GM21737 (cell line): ENCODE measurements around the gene MINDY3.
"Not testable (repeated sequence)": the region's sequence is repeated elsewhere in the genome, so short reads cannot be mapped to it uniquely, and the experiment has no call there.

ENCODE experiments used
- ATAC-seq: cut with Tn5 transposase; IDR thresholded peaks from one replicate; pipeline ENCODE4 v1.9.1; 2021; ENCODE audit warnings: mild to moderate bottlenecking, moderate library complexity; ENCODE audit not compliant: unreplicated experiment

MINDY3 gene

GRCh38 chr10:15781381-15781960 lies 78.8 kb downstream of the MINDY3 start:
- ATAC-seq, result no peak

- no peak for ATAC-seq
These were observed 79.8 kb downstream of the MINDY3 start for GRCh38 chr10:15780353-15781135.

- ATAC-seq, result no peak
These were observed 84.8 kb downstream of the MINDY3 start for GRCh38 chr10:15775513-15775912.

GRCh38 chr10:15774534-15774933 lies 85.8 kb downstream of the MINDY3 start:
- ATAC-seq, result not testable (repeated sequence)

GRCh38 chr10:15764892-15765454 lies 95.3 kb downstream of the MINDY3 start:
- no peak for ATAC-seq

GRCh38 chr10:15763006-15763405 lies 97.3 kb downstream of the MINDY3 start:
- no peak for ATAC-seq

GRCh38 chr10:15762239-15762638 lies 98.1 kb downstream of the MINDY3 start:
- ATAC-seq, result not testable (repeated sequence)

GRCh38 chr10:15761224-15761623 lies 99.1 kb downstream of the MINDY3 start:
- not testable (repeated sequence) for ATAC-seq

- ATAC-seq, result no peak
These were observed 99.6 kb downstream of the MINDY3 start for GRCh38 chr10:15760681-15761080.

- ATAC-seq, result no peak
These were observed 101.0 kb downstream of the MINDY3 start for GRCh38 chr10:15759265-15759664.

- ATAC-seq, result no peak
These were observed 101.7 kb downstream of the MINDY3 start for GRCh38 chr10:15758618-15759017.

- no peak for ATAC-seq
These were observed 105.4 kb downstream of the MINDY3 start for GRCh38 chr10:15754937-15755336.

GRCh38 chr10:15751046-15751445 lies 109.3 kb downstream of the MINDY3 start:
- ATAC-seq, result no peak

- ATAC-seq, result no peak
These were observed 112.2 kb downstream of the MINDY3 start for GRCh38 chr10:15748126-15748525.

- no peak for ATAC-seq
These were observed 112.7 kb downstream of the MINDY3 start for GRCh38 chr10:15747632-15748031.

- ATAC-seq, result no peak
These were observed 114.6 kb downstream of the MINDY3 start for GRCh38 chr10:15745751-15746150.

- no peak for ATAC-seq
These were observed 116.0 kb downstream of the MINDY3 start for GRCh38 chr10:15744217-15744865.

GRCh38 chr10:15743443-15743842 lies 116.9 kb downstream of the MINDY3 start:
- no peak for ATAC-seq

- no peak for ATAC-seq
These were observed 117.5 kb downstream of the MINDY3 start for GRCh38 chr10:15742836-15743235.

GRCh38 chr10:15742102-15742501 lies 118.2 kb downstream of the MINDY3 start:
- no peak for ATAC-seq

- no peak for ATAC-seq
These were observed 118.7 kb downstream of the MINDY3 start for GRCh38 chr10:15741581-15741980.

GRCh38 chr10:15740261-15740660 lies 120.0 kb downstream of the MINDY3 start:
- no peak for ATAC-seq
